ENCODE measurements around the gene BCAS1. TPM values are rescaled to one million over a fixed set of nuclear protein-coding genes. Genes with fewer than 3 reads are reported as not detected.

BCAS1 gene
- total and polyA plus RNA-seq, 10 of the 15 experiments (the other 5 are each of a cell fraction or from before 2014, with no cell fraction given): 0.21 to 1.4 (median 0.55) TPM

- TF ChIP-seq SREBF2 (IDR thresholded peaks at IDR 0.05; ENCODE audit: low read length): no peak
These were observed 134.9 kb downstream of the BCAS1 start (continued) for GRCh38 chr20:53935344-53936084.

GRCh38 chr20:53934421-53935343 lies 135.7 kb downstream of the BCAS1 start:
- ATAC-seq: peak; percentile 77
- FAIRE-seq: no peak
- Histone ChIP-seq H3K9ac (ENCODE audit: control insufficient read depth, insufficient read depth, low read length) (peak overlapping the region; percentile 66), H3K4me3 (peak overlapping the region; percentile 33; the same call in 1 of the 2 replicates), H3K36me3 (ENCODE audit: control insufficient read depth in 2 of 2, insufficient read depth in 2 of 2, low read length in 1 of 2) (no peaks in the 10 kb centered on the region), H3K79me2 (ENCODE audit: control insufficient read depth, insufficient read depth, low read length) (peaks cover 2% of the 10 kb centered on the region; the same call in 1 of the 2 replicates), H2AFZ (ENCODE audit: control insufficient read depth, low read depth, low read length) (peak overlapping the region; percentile 47), H3K27me3 (replicated peaks in 1 of 2; ENCODE audit: control insufficient read depth in 2 of 2, insufficient read depth in 2 of 2, low read length in 1 of 2) (no peaks in the 10 kb centered on the region), H3K27ac (ENCODE audit: control insufficient read depth, insufficient read depth) (peak overlapping the region; percentile 91), H4K20me1 (ENCODE audit: control insufficient read depth, insufficient read depth) (no peaks in the 10 kb centered on the region), H3K9me3 (replicated peaks; ENCODE audit: control insufficient read depth, insufficient read depth, low read length) (no peaks in the 10 kb centered on the region; the same call in 2 of the 3 replicates), H3K4me1 (ENCODE audit: control insufficient read depth, insufficient read depth, low read length) (peaks cover 52% of the 10 kb centered on the region), H3K4me2 (ENCODE audit: control insufficient read depth, insufficient read depth) (peak overlapping the region; percentile 81)
- POLR2A ChIA-PET: interaction anchor here (0.6 to 4.4 kb wide), 13 partner anchors 10 to 1183 kb away, joined by 3 to 29 read pairs (median 4); no protein-coding TSS in a partner anchor
- TSS peak; percentile 88 for BruUV-seq (replicated peaks)
- CTCF ChIA-PET: interaction anchor here (0.7 to 20.5 kb wide), 17 partner anchors 8 to 522 kb away, joined by 3 to 258 read pairs (median 4); no protein-coding TSS in a partner anchor
- no peak for DNase-seq (ENCODE audit: low read depth, low spot score)
- SMC1A ChIA-PET (ENCODE audit: uncharacterized antibody, unreplicated experiment): interaction anchor here (0.6 to 18.6 kb wide), 36 partner anchors 10 to 933 kb away, joined by 3 to 384 read pairs (median 4); no protein-coding TSS in a partner anchor
- 2% methylated on average over 6 of the region's 6 CpGs for WGBS (ENCODE audit: insufficient coverage, insufficient replicate concordance, low lambda C conversion rate, missing lambda C conversion rate)
- intact Hi-C loops (cut with micrococcal nuclease; ENCODE audit: unreplicated experiment): loop anchor here (5.0 kb wide), 1 partner anchor 282 kb away; no protein-coding TSS in a partner anchor
- in situ Hi-C loops (cut with MboI): no loop called here
- RAD21 ChIA-PET (ENCODE audit: unreplicated experiment): interaction anchor here (0.6 to 18.3 kb wide), 28 partner anchors 14 to 362 kb away, joined by 3 to 394 read pairs (median 5); no protein-coding TSS in a partner anchor
- no peak for TF ChIP-seq GABPA (IDR thresholded peaks at IDR 0.05; ENCODE audit: low read depth)
- no peak for TF ChIP-seq BRCA1 (IDR thresholded peaks at IDR 0.05; ENCODE audit: low read depth, low read length)
- TF ChIP-seq ZBTB11 (CRISPR knock-in tag; IDR thresholded peaks at IDR 0.05): no peak
- TF ChIP-seq CHD2 (IDR thresholded peaks at IDR 0.05; ENCODE audit: borderline replicate concordance, low read depth, low read length): no peak
- 0 out of 6 replicates have a peak, but pooled peaks of 1 of the 3 experiments have one; percentile 4 for TF ChIP-seq CTCF (IDR thresholded peaks at IDR 0.05 in 2 of 3, conservative IDR thresholded peaks at IDR 0.05 in 1 of 3; ENCODE audit: control insufficient read depth in 2 of 3, extremely low read depth in 1 of 3, insufficient read depth in 1 of 3, low read depth in 3 of 3, low read length in 3 of 3)
- no peak for TF ChIP-seq RFX5 (IDR thresholded peaks at IDR 0.05; ENCODE audit: low read depth, low read length)
- TF ChIP-seq EGR1 (IDR thresholded peaks at IDR 0.05; ENCODE audit: borderline replicate concordance in 1 of 2, low read depth in 2 of 2, low read length in 2 of 2): no peak
- no peak for TF ChIP-seq E2F4 (IDR thresholded peaks at IDR 0.05; ENCODE audit: low read depth, low read length)
